Body of pancreas (tissue), 4 donors: ENCODE results near the gene STOML1.

ENCODE experiments used
- POLR2A ChIP-seq, 3 donors: fragments of 450-650 bp; IDR thresholded peaks; one replicate each; pipeline ENCODE4 v1.6.1; 2016; ENCODE audit warnings: antibody characterized with exemption in 3 of 3, mild to moderate bottlenecking in 2 of 3
- TF ChIP-seq, protein P1 (sequence below), 7 experiments: fragments of 450-650 bp in 4 of 7; fragments of 200-600 bp in 3 of 7; sonication (generic) in 3 of 7; IDR thresholded peaks; one replicate each; pipeline ENCODE4 v1.5.1; 2016 to 2019; ENCODE audit warnings: antibody characterized with exemption in 7 of 7

DNA sequence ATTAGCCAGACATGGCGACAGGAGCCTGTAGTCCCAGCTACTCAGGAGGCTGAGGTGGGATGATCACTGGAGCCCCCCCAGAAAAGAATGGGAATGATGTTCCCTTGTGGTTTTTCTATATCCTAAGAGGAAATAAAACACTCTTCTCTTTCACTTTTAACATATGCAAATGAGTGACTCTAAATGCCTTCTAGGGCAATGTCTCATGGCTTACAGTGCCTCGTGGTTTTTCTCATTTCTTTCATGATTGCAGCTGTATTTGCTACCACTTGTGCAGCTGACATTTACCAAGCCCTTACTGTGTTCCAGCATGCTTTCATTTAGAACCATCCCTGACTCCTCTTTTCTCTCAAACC, 26.4 kb downstream of the STOML1 start:
- TF ChIP-seq, protein P1, sequence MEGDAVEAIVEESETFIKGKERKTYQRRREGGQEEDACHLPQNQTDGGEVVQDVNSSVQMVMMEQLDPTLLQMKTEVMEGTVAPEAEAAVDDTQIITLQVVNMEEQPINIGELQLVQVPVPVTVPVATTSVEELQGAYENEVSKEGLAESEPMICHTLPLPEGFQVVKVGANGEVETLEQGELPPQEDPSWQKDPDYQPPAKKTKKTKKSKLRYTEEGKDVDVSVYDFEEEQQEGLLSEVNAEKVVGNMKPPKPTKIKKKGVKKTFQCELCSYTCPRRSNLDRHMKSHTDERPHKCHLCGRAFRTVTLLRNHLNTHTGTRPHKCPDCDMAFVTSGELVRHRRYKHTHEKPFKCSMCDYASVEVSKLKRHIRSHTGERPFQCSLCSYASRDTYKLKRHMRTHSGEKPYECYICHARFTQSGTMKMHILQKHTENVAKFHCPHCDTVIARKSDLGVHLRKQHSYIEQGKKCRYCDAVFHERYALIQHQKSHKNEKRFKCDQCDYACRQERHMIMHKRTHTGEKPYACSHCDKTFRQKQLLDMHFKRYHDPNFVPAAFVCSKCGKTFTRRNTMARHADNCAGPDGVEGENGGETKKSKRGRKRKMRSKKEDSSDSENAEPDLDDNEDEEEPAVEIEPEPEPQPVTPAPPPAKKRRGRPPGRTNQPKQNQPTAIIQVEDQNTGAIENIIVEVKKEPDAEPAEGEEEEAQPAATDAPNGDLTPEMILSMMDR (IDR thresholded peaks at IDR 0.05), result no peak
- no peak for TF ChIP-seq POLR2A (IDR thresholded peaks at IDR 0.05)
